Stomach (tissue), 4 donors: ENCODE data around the gene CORT.
"Not testable (repeated sequence)": the region's sequence is repeated elsewhere in the genome, so short reads cannot be mapped to it uniquely, and the experiment has no call there.

Source experiments
- POLR2A ChIP-seq, 4 donors: fragments of 450-650 bp; IDR thresholded peaks; one replicate each; pipeline ENCODE4 v1.6.1; 2016; ENCODE audit warnings: antibody characterized with exemption in 4 of 4, control low read depth in 2 of 4, mild to moderate bottlenecking in 1 of 4, moderate library complexity in 1 of 4
- TF ChIP-seq, protein P1 (sequence below), 7 experiments: fragments of 450-650 bp in 4 of 7; fragments of 200-600 bp in 3 of 7; sonication (generic) in 3 of 7; IDR thresholded peaks; one replicate each; pipeline ENCODE4 v1.5.1; 2016 to 2019; ENCODE audit warnings: antibody characterized with exemption in 7 of 7, control low read depth in 2 of 7, mild to moderate bottlenecking in 1 of 7

GRCh38 chr1:10415967-10416366, 33.9 kb upstream of the CORT start:
- TF ChIP-seq, protein P1, sequence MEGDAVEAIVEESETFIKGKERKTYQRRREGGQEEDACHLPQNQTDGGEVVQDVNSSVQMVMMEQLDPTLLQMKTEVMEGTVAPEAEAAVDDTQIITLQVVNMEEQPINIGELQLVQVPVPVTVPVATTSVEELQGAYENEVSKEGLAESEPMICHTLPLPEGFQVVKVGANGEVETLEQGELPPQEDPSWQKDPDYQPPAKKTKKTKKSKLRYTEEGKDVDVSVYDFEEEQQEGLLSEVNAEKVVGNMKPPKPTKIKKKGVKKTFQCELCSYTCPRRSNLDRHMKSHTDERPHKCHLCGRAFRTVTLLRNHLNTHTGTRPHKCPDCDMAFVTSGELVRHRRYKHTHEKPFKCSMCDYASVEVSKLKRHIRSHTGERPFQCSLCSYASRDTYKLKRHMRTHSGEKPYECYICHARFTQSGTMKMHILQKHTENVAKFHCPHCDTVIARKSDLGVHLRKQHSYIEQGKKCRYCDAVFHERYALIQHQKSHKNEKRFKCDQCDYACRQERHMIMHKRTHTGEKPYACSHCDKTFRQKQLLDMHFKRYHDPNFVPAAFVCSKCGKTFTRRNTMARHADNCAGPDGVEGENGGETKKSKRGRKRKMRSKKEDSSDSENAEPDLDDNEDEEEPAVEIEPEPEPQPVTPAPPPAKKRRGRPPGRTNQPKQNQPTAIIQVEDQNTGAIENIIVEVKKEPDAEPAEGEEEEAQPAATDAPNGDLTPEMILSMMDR (IDR thresholded peaks at IDR 0.05): not testable (repeated sequence)
- TF ChIP-seq POLR2A (IDR thresholded peaks at IDR 0.05): not testable (repeated sequence)
